Stomach (tissue), 9 donors: ENCODE results near the gene ZDHHC15. TPM values are rescaled to one million over a fixed set of nuclear protein-coding genes. Genes with fewer than 3 reads are reported as not detected.

Experiments used
- DNase-seq, 2 donors: peaks; one replicate each; pipeline versions ENCODE4 v3.0.0 to v3.0.0-alpha.2; 2013 to 2019
- H3K27ac ChIP-seq, 5 donors: fragments of 200-600 bp in 4 of 5; sonication (generic) in 4 of 5; one replicate each; pipeline ENCODE4 v1.5.1; 2013 to 2019; ENCODE audit warnings: mild to moderate bottlenecking in 1 of 5, moderate library complexity in 1 of 5
- H3K27me3 ChIP-seq, 3 donors: fragments of 200-600 bp; sonication (generic); one replicate each; pipeline ENCODE4 v1.5.1; 2017 to 2019; ENCODE audit warnings: mixed run types in 1 of 3
- H3K36me3 ChIP-seq, 4 donors: fragments of 200-600 bp; sonication (generic); 1 replicate in 3 of 4; 2 replicates in 1 of 4; pipeline ENCODE4 v1.5.1; 2016 to 2019
- H3K4me1 ChIP-seq, 4 donors: fragments of 200-600 bp; sonication (generic); one replicate each; pipeline ENCODE4 v1.5.1; 2016 to 2019
- H3K4me3 ChIP-seq, 4 donors: fragments of 200-600 bp; sonication (generic) in 3 of 4; one replicate each; pipeline ENCODE4 v1.5.1; 2016 to 2019; ENCODE audit warnings: mild to moderate bottlenecking in 1 of 4
- H3K9me3 ChIP-seq, 4 donors: fragments of 200-600 bp; sonication (generic); one replicate each; pipeline ENCODE4 v1.5.1; 2016 to 2019
- EP300 ChIP-seq: sonication (generic); formaldehyde crosslinking; IDR thresholded peaks from one replicate; pipeline ENCODE4 v1.6.1; 2017; ENCODE audit warnings: antibody characterized with exemption
- POLR2A ChIP-seq, 4 donors: fragments of 450-650 bp; IDR thresholded peaks; one replicate each; pipeline ENCODE4 v1.6.1; 2016; ENCODE audit warnings: antibody characterized with exemption in 4 of 4, control low read depth in 2 of 4, mild to moderate bottlenecking in 1 of 4, moderate library complexity in 1 of 4
- POLR2AphosphoS5 ChIP-seq, 3 donors: sonication (generic); formaldehyde crosslinking; IDR thresholded peaks; one replicate each; pipeline ENCODE4 v1.6.1; 2016; ENCODE audit warnings: antibody characterized with exemption in 3 of 3
- WGBS, 5 donors: extraction: QIAGEN DNeasy Blood & Tissue Kit in 3 of 5; methylation state at CpG; one replicate each; pipeline versions ENCODE4 v1.1.5 to v1.1.7; 2013 to 2018; 5-methylcytosine and 5-hydroxymethylcytosine counted together
- intact Hi-C: fragments of 100-400 bp; cut with DNase I; formaldehyde crosslinking; loops from one replicate; pipeline ENCODE4 v1.15.1; 2023; ENCODE audit warnings: low total_unique reads
- polyA plus RNA-seq, 3 donors: library from polyadenylated mRNA; stranded (reverse); fragments of 200-250 nt; gene quantifications; one replicate each; pipeline ENCODE4 v1.2.3, GENCODE V29; 2013
- total RNA-seq, 5 donors: library from RNA; depleted of rRNA; stranded (reverse); fragments of >200 nt; gene quantifications; one replicate each; pipeline versions ENCODE4 v1.1.0 to v1.2.3, GENCODE V29; 2014 to 2016
- TF ChIP-seq, protein P1 (sequence below), 7 experiments: fragments of 450-650 bp in 4 of 7; fragments of 200-600 bp in 3 of 7; sonication (generic) in 3 of 7; IDR thresholded peaks; one replicate each; pipeline ENCODE4 v1.5.1; 2016 to 2019; ENCODE audit warnings: antibody characterized with exemption in 7 of 7, control low read depth in 2 of 7, mild to moderate bottlenecking in 1 of 7
- donor health status: healthy with polysubstance abuse.
- donor health status: Bipolar disorder and iron deficiency.
- donor health status: healthy.

The ZDHHC15 gene
- total and polyA plus RNA-seq, 8 donors, result 0.12 to 3.9 (median 0.36) TPM; not detected in 2

DNA sequence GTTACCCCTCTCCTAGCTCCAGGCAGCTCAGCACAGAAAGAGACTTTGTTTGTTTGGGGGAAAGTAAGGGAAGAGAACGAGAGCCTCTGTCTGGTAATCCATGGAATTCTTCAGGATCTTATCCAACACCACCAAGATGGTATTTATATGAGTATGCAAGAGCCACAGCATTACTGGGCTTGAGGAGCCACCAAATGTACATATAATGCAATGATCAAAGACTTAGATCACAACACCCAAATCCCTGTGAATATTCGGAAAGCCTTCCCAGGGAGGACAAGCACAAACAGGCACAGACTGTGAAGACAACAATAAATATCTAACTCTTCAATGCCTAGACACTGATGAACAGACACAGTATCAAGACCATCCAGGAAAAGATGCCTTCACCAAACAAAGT lies 132.4 kb downstream of the ZDHHC15 start:
- H3K4me3 ChIP-seq, result no peak overlapping the region
- peaks cover 0 to 38% (median 18%) of the 10 kb centered on the region in 4 donors for H3K9me3 ChIP-seq
- DNase-seq, result no peak
- intact Hi-C loops, result no loop called here
- H3K27me3 ChIP-seq, result no peaks in the 10 kb centered on the region
- H3K4me1 ChIP-seq, result no peaks in the 10 kb centered on the region
- TF ChIP-seq EP300 (no peak), POLR2AphosphoS5 (IDR thresholded peaks at IDR 0.05) (no peak), POLR2A (IDR thresholded peaks at IDR 0.05) (no peak)
- TF ChIP-seq, protein P1, sequence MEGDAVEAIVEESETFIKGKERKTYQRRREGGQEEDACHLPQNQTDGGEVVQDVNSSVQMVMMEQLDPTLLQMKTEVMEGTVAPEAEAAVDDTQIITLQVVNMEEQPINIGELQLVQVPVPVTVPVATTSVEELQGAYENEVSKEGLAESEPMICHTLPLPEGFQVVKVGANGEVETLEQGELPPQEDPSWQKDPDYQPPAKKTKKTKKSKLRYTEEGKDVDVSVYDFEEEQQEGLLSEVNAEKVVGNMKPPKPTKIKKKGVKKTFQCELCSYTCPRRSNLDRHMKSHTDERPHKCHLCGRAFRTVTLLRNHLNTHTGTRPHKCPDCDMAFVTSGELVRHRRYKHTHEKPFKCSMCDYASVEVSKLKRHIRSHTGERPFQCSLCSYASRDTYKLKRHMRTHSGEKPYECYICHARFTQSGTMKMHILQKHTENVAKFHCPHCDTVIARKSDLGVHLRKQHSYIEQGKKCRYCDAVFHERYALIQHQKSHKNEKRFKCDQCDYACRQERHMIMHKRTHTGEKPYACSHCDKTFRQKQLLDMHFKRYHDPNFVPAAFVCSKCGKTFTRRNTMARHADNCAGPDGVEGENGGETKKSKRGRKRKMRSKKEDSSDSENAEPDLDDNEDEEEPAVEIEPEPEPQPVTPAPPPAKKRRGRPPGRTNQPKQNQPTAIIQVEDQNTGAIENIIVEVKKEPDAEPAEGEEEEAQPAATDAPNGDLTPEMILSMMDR (IDR thresholded peaks at IDR 0.05), result no peak
- 76 to 88% (median 85%) methylated on average over 2 of the region's 2 CpGs for WGBS, 5 donors
- no peak overlapping the region for H3K27ac ChIP-seq
- no peaks in the 10 kb centered on the region for H3K36me3 ChIP-seq

DNA sequence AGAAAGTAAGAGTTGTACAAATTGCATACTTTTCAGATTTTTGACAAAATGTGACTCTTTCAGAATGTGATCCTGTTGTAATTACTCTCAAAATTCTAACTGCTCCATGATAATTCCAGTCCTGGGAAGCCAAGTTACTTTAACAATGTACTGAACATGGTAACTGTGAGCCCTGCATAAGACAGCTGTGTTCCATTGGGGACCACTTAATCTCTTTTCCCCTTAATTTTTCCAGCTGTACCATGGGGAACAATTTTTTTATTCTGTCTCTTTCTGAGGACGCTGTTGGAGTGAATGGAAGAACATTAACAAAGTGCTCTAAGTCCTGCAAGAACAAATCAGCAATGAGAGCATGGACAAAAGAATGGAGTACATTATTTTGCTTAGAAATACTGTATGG lies 153.1 kb downstream of the ZDHHC15 start:
- no peaks in the 10 kb centered on the region for H3K9me3 ChIP-seq
- no peaks in the 10 kb centered on the region for H3K27me3 ChIP-seq
- intact Hi-C loops, result no loop called here
- H3K36me3 ChIP-seq, result no peaks in the 10 kb centered on the region
- no peak overlapping the region for H3K4me3 ChIP-seq
- no peaks in the 10 kb centered on the region for H3K4me1 ChIP-seq
- DNase-seq, result no peak
- WGBS, 5 donors, result 45 to 90% (median 79%) methylated on average over 1 of the region's 1 CpG
- TF ChIP-seq POLR2AphosphoS5 (IDR thresholded peaks at IDR 0.05) (no peak), EP300 (no peak), POLR2A (IDR thresholded peaks at IDR 0.05) (no peak)
- TF ChIP-seq, protein P1 (IDR thresholded peaks at IDR 0.05), result no peak
- H3K27ac ChIP-seq, result no peak overlapping the region

DNA sequence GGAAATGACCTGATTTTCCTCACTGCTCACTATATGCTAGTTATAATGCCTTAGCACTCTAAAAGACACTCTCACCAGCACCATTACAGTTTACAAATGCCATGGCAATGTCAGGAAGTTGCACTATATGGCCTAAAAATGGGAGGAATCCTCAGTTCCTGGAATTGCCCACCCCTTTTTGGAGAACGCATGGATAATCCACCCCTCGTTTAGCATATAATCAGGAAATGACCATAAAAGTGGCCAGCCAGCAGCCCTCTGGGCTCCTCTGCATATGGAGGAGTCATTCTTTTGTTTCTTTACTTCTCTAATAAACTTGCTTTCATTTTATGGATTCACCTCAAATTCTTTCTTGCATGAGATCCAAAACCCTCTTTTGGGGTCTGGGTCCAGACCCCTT lies 156.0 kb downstream of the ZDHHC15 start:
- intact Hi-C loops, result no loop called here
- 88 to 94% (median 92%) methylated on average over 2 of the region's 2 CpGs for WGBS, 5 donors
- no peak for TF ChIP-seq POLR2AphosphoS5 (IDR thresholded peaks at IDR 0.05)
- TF ChIP-seq POLR2A (IDR thresholded peaks at IDR 0.05), result no peak
- TF ChIP-seq EP300, result no peak
- TF ChIP-seq, protein P1 (IDR thresholded peaks at IDR 0.05), result no peak
- H3K27ac ChIP-seq, result no peak overlapping the region
- H3K9me3 ChIP-seq, result peaks cover 0 to 6% (median 3%) of the 10 kb centered on the region in 4 donors
- no peaks in the 10 kb centered on the region for H3K4me1 ChIP-seq
- H3K27me3 ChIP-seq, result no peaks in the 10 kb centered on the region
- no peak overlapping the region for H3K4me3 ChIP-seq
- no peak for DNase-seq
- H3K36me3 ChIP-seq, result no peaks in the 10 kb centered on the region

DNA sequence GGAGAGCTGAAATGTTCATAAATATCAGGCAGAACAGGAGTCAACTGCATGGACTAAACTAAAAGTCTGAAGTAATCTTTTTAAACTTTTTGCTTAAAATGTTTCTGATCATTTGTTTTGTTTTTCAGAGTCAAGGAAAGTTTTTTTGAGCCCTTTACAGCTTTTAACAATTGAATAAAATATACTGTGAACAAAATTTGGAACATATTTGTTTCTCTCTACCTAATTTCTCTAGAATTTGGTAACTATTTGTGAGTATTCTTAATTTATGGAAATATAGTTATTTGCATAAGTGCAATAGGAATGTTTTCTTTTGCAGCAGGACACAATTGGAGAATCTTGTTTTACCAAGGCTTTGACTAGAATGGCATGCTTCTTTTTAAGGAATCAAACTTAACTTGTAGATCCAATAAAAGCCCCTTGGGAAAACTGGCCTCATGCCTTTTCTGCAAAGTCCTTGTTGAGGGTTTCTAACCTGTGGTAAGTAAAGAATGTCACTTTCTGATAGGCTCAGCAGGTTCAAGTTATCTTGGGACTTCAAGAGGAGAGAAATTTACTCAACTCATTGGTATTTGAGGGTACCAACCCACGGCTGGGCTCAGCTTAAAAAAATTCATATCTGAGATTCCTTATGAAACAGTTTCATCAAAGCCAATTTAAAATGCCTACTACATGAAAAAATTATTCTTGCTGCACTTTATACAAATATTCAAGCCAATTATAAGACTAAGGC lies 157.4 kb downstream of the ZDHHC15 start:
- whole genome bisulfite sequencing, 5 donors, result 51 to 100% (median 92%) methylated on average over 1 of the region's 1 CpG
- TF ChIP-seq POLR2AphosphoS5 (IDR thresholded peaks at IDR 0.05) (no peak), POLR2A (IDR thresholded peaks at IDR 0.05) (no peak), EP300 (no peak)
- TF ChIP-seq, protein P1 (IDR thresholded peaks at IDR 0.05), result no peak

More for the DNA sequence above, 157.4 kb downstream of the ZDHHC15 start:
- no peak overlapping the region for H3K27ac ChIP-seq
- H3K36me3 ChIP-seq, result no peaks in the 10 kb centered on the region
- H3K4me1 ChIP-seq, result no peaks in the 10 kb centered on the region
- intact Hi-C loops, result no loop called here
- no peak overlapping the region for H3K4me3 ChIP-seq
- DNase-seq, result no peak
- H3K9me3 ChIP-seq, result peaks cover 0 to 6% (median 3%) of the 10 kb centered on the region in 4 donors
- H3K27me3 ChIP-seq, result no peaks in the 10 kb centered on the region
